Measurements from ENCODE around the gene COQ2.

GRCh38 chr4:83283181-83283580 is 1.4 kb downstream of the COQ2 start:
- TF ChIP-seq CTCF (IDR thresholded peaks at IDR 0.05) (no peak), POLR2A (IDR thresholded peaks at IDR 0.05) (no peak), POLR2AphosphoS5 (IDR thresholded peaks at IDR 0.05) (no peak), EP300 (IDR thresholded peaks at IDR 0.05) (no peak)

Data from gastroesophageal sphincter (tissue), 3 donors.